Bronchus fibroblast of lung (primary cell): ENCODE results near the gene TRIM50. TPM values are rescaled to one million over a fixed set of nuclear protein-coding genes. Genes with fewer than 3 reads are reported as not detected.

Source experiments
- total RNA-seq: library from RNA; depleted of rRNA; stranded (reverse); fragments of >200 nt; gene quantifications from 2 replicates; pipeline ENCODE4 v1.2.3, GENCODE V29; 2015

TRIM50 gene
- not detected in 2 replicates for total RNA-seq

DNA sequence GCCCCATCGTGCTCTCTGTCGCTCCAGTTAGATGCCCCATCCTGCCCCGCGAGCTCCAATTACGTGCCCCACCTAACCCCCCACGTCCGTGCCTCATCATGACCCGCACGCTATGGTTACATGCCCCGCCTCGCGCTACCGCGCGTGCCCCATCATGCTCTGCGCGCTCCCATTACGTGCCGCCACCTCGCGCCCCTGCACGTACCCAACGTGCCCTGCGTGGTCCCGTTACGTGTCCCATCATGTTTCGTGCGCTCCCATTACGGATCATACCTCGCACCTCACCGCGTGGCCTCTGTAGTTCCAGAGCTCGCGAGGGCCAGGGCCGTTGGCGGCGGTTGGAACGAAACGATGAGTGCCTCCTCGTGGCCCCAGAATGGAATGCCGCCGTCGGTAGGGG, at the start of gene TRIM50, which contains the start of gene FKBP6:
Gene TRIM50, minus strand, starts transcription at position 161 of the 400 bp plus-strand sequence. CDS start 3,295 bp downstream, outside the sequence.
Gene FKBP6, plus strand, starts transcription at position 240 of the 400 bp plus-strand sequence. CDS start 268 bp downstream, outside the sequence.

DNA sequence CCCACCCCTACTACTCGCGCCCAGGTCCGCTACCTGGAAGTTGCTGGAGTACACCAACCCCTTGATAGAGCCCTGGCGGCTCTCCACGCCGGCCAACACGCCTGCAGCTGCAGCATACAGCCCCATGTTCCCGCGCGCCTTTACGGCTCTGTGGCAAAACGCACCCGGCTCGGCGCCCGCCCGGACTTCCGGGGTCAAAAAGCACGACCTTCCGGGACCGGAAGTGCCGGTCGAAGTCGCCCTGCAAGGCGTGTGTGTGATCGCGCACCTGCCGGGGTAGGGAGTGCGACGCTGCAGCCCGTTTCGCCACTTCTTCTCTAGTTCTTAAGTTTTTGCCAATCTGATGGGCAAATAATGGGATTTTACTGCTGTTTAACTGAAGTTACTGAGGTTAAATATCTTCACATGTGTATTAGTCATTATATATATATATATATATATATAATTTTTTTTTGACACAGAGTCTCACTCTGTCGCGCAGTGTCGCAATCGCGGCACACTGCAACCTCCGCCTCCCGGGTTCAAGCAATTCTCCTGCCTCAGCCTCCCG, 19.1 kb downstream of the TRIM50 start, which contains the start of gene NSUN5:
Gene NSUN5, minus strand, starts transcription at position 162 of the 550 bp plus-strand sequence. Its CDS starts 36 bp downstream, at position 126.

Other genes with a start within 250 kb of the TRIM50 start
- gene SPDYE9, start 242.0 kb downstream of the TRIM50 start, total RNA-seq: not detected in 2 replicates
- 38.8 and 40.0 TPM in 2 replicates for gene NSUN5, start 19.3 kb downstream of the TRIM50 start, total RNA-seq
- not detected in 2 replicates for gene FKBP6, start 79 bp upstream of the TRIM50 start, total RNA-seq
- gene FZD9, start 105.7 kb upstream of the TRIM50 start, total RNA-seq: 0.50 and 0.59 TPM in 2 replicates
- gene BAZ1B, start 194.2 kb upstream of the TRIM50 start, total RNA-seq: 32.7 and 35.5 TPM in 2 replicates
- gene BCL7B, start 229.6 kb upstream of the TRIM50 start, total RNA-seq: 43.7 and 52.3 TPM in 2 replicates